Neural cell (in vitro differentiated cells): Measurements from ENCODE around the gene CRYGC. TPM values are rescaled to one million over a fixed set of nuclear protein-coding genes. Genes with fewer than 3 reads are reported as not detected.

Experiments used
- H2AFZ ChIP-seq: fragments of 200-600, 300-800 bp; sonication (generic), shearing (Covaris generic); 2 replicates; pipeline ENCODE4 v1.6.0; 2014; ENCODE audit warnings: low read depth, mild to moderate bottlenecking, antibody characterized with exemption, low read length, moderate library complexity
- H3F3A ChIP-seq: fragments of 200-600 bp; shearing (Covaris generic); 2 replicates; pipeline ENCODE4 v1.6.1; 2016; ENCODE audit warnings: mild to moderate bottlenecking, moderate library complexity, mixed read lengths, antibody characterized with exemption, low read length; ENCODE audit not compliant: insufficient read depth, poor library complexity, severe bottlenecking
- H3K27ac ChIP-seq: fragments of 200-600, 300-800 bp; sonication (generic), shearing (Covaris generic); 2 replicates; pipeline ENCODE4 v1.5.1; 2014; ENCODE audit warnings: mild to moderate bottlenecking, low read length, moderate library complexity
- H3K27me3 ChIP-seq: fragments of 300-800, 200-600 bp; sonication (generic), shearing (Covaris generic); 2 replicates; pipeline ENCODE4 v1.6.0; 2014; ENCODE audit warnings: mild to moderate bottlenecking, low read depth, low read length, moderate library complexity; ENCODE audit not compliant: insufficient read depth
- H3K36me3 ChIP-seq: fragments of 300-800, 200-600 bp; sonication (generic), shearing (Covaris generic); 2 replicates; pipeline ENCODE4 v1.5.1; 2014; ENCODE audit warnings: mild to moderate bottlenecking, antibody characterized with exemption, low read length, moderate library complexity; ENCODE audit not compliant: insufficient read depth
- H3K4me2 ChIP-seq: fragments of 300-800, 200-600 bp; sonication (generic), shearing (Covaris generic); 2 replicates; pipeline ENCODE4 v1.6.0; 2014; ENCODE audit warnings: mild to moderate bottlenecking, low read length
- H3K4me3 ChIP-seq: fragments of 300-800, 200-600 bp; sonication (generic), shearing (Covaris generic); 2 replicates; pipeline ENCODE4 v1.5.1; 2014; ENCODE audit warnings: mild to moderate bottlenecking, low read length, moderate library complexity
- H3K79me2 ChIP-seq: fragments of 200-600 bp; shearing (Covaris generic); replicated peaks from 2 replicates; pipeline ENCODE4 v1.6.0; 2014; ENCODE audit warnings: mild to moderate bottlenecking, low read length, moderate library complexity; ENCODE audit not compliant: insufficient read depth
- H3K9ac ChIP-seq: fragments of 300-800, 200-600 bp; sonication (generic), shearing (Covaris generic); 2 replicates; pipeline ENCODE4 v1.6.1; 2016; ENCODE audit warnings: mild to moderate bottlenecking, low read length, mixed read lengths
- H3K9me2 ChIP-seq: fragments of 200-600 bp; shearing (Covaris generic); 2 replicates; pipeline ENCODE4 v1.6.1; 2016; ENCODE audit warnings: mild to moderate bottlenecking, low read length, mixed read lengths; ENCODE audit not compliant: insufficient read depth
- H3K9me3 ChIP-seq: fragments of 200-600, 300-800 bp; sonication (generic), shearing (Covaris generic); 2 replicates; pipeline ENCODE4 v1.6.1; 2016; ENCODE audit warnings: mild to moderate bottlenecking, mixed run types, low read length, moderate library complexity, mixed read lengths
- H4K20me1 ChIP-seq: fragments of 200-600 bp; shearing (Covaris generic); 2 replicates; pipeline ENCODE4 v1.6.1; 2016; ENCODE audit warnings: mild to moderate bottlenecking, mixed run types; ENCODE audit not compliant: insufficient read depth
- CTCF ChIP-seq: fragments of 450-650 bp; IDR thresholded peaks from 2 replicates; pipeline ENCODE4 v1.5.1; 2014; ENCODE audit warnings: antibody characterized with exemption, mild to moderate bottlenecking, moderate library complexity; ENCODE audit not compliant: poor library complexity, severe bottlenecking
- EP300 ChIP-seq: fragments of 450-650 bp; conservative IDR thresholded peaks from 2 replicates; pipeline ENCODE4 v1.6.1; 2014; ENCODE audit warnings: antibody characterized with exemption, mild to moderate bottlenecking, moderate library complexity; ENCODE audit not compliant: poor library complexity, severe bottlenecking
- EZH2 ChIP-seq: fragments of 200-600, 300-800 bp; shearing (Covaris generic), sonication (generic); IDR thresholded peaks from 2 replicates; pipeline ENCODE4 v1.6.1; 2014; ENCODE audit warnings: antibody characterized with exemption, low read length, borderline replicate concordance, mild to moderate bottlenecking; ENCODE audit not compliant: insufficient read depth, poor library complexity, severe bottlenecking
- MXI1 ChIP-seq: fragments of 450-650 bp; conservative IDR thresholded peaks from 2 replicates; pipeline ENCODE4 v1.6.1; 2014; ENCODE audit warnings: antibody characterized with exemption, mild to moderate bottlenecking; ENCODE audit not compliant: poor library complexity, severe bottlenecking
- POLR2AphosphoS5 ChIP-seq: IDR thresholded peaks from 2 replicates; pipeline ENCODE4 v1.6.1; 2012
- RAD21 ChIP-seq: fragments of 450-650 bp; conservative IDR thresholded peaks from 2 replicates; pipeline ENCODE4 v1.6.1; 2014; ENCODE audit warnings: antibody characterized with exemption, mild to moderate bottlenecking, moderate library complexity
- REST ChIP-seq: IDR thresholded peaks from 2 replicates; pipeline ENCODE4 v1.6.1; 2012; ENCODE audit warnings: borderline replicate concordance
- SMC3 ChIP-seq: fragments of 450-650 bp; conservative IDR thresholded peaks from 2 replicates; pipeline ENCODE4 v1.6.1; 2014; ENCODE audit warnings: antibody characterized with exemption, mild to moderate bottlenecking, moderate library complexity; ENCODE audit not compliant: poor library complexity
- TAF1 ChIP-seq: IDR thresholded peaks from 2 replicates; pipeline ENCODE4 v1.6.1; 2012; ENCODE audit warnings: low read depth
- polyA plus RNA-seq: library from polyadenylated mRNA; depleted of rRNA; stranded (reverse); fragments of >200 nt; gene quantifications from 2 replicates; pipeline ENCODE4 v1.2.3, GENCODE V29; 2014

The CRYGC gene
- polyA plus RNA-seq, 1 donor from 2014 or later = not detected

GRCh38 chr2:208097313-208097712 lies 32.3 kb downstream of the CRYGC start:
- H3K27me3 ChIP-seq = no peaks in the 10 kb centered on the region
- no peaks in the 10 kb centered on the region for H4K20me1 ChIP-seq
- no peak overlapping the region for H3K4me3 ChIP-seq
- no peaks in the 10 kb centered on the region for H3F3A ChIP-seq
- H3K79me2 ChIP-seq = no peaks in the 10 kb centered on the region
- no peaks in the 10 kb centered on the region for H3K36me3 ChIP-seq
- H3K9me3 ChIP-seq = no peaks in the 10 kb centered on the region
- no peaks in the 10 kb centered on the region for H3K9me2 ChIP-seq
- H3K9ac ChIP-seq = no peak overlapping the region
- H2AFZ ChIP-seq = no peak overlapping the region
- TF ChIP-seq EP300 (no peak), REST (no peak), TAF1 (no peak), EZH2 (no peak), RAD21 (no peak), POLR2AphosphoS5 (no peak), CTCF (no peak), SMC3 (no peak), MXI1 (no peak)
- no peak overlapping the region for H3K27ac ChIP-seq
- no peak overlapping the region for H3K4me2 ChIP-seq

- Histone ChIP-seq H3K27me3 (no peaks in the 10 kb centered on the region), H3K9me3 (no peaks in the 10 kb centered on the region), H2AFZ (no peak overlapping the region), H3F3A (no peaks in the 10 kb centered on the region), H3K4me2 (no peak overlapping the region), H3K36me3 (no peaks in the 10 kb centered on the region), H3K79me2 (no peaks in the 10 kb centered on the region), H4K20me1 (no peaks in the 10 kb centered on the region), H3K9ac (no peak overlapping the region), H3K9me2 (no peaks in the 10 kb centered on the region), H3K4me3 (no peak overlapping the region), H3K27ac (no peak overlapping the region)
- TF ChIP-seq RAD21 (no peak), TAF1 (no peak), POLR2AphosphoS5 (no peak), REST (no peak), CTCF (no peak), SMC3 (no peak), EZH2 (no peak), EP300 (no peak), MXI1 (no peak)
Measured at GRCh38 chr2:208096080-208096479, 33.5 kb downstream of the CRYGC start.
